SHP77 (cell line): ENCODE measurements around the gene PACS1.

Source experiments
- DNase-seq, 2 experiments: peaks; one replicate each; lab custom pipeline; 2025; lab: John Stamatoyannopoulos, UW

The PACS1 gene

DNA sequence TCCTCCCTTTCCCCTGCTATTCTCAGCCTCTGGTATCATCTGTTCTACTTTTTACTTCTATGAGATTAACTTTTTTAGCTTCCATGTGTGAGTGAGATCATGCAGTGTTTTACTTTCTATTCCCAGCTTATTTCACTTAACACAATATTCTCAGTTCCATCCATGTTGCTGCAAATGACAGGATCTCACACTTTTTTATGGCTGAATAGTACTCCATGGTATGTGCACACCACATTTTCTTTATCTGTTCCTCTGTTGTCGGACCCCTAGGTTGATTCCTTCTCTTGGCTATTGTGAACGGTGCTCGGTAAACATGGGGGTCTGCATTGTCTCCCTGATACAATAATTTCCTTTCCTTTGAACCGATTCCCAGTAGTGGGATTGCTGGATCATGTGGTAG lies 117.4 kb downstream of the PACS1 start:
- no peak for DNase-seq

DNA sequence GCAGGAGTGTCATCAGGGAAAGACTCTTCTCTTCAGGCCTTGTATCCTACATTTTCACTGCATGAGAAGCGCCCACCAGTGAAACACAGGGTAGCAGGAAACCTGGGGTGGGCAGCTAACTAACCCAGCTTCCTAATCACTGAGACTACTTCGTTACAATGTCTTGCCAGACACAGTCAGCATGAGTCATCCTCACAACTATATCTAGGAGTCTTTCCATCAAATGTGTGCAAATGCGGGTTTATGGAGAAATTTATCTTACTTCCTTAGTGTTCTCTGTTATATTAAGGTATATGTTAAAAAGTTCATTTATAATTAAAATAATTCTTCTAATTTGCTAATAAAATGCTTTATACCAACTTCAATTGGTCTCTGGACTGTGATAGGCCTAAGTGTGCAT lies 118.5 kb downstream of the PACS1 start:
- no peak for DNase-seq

DNA sequence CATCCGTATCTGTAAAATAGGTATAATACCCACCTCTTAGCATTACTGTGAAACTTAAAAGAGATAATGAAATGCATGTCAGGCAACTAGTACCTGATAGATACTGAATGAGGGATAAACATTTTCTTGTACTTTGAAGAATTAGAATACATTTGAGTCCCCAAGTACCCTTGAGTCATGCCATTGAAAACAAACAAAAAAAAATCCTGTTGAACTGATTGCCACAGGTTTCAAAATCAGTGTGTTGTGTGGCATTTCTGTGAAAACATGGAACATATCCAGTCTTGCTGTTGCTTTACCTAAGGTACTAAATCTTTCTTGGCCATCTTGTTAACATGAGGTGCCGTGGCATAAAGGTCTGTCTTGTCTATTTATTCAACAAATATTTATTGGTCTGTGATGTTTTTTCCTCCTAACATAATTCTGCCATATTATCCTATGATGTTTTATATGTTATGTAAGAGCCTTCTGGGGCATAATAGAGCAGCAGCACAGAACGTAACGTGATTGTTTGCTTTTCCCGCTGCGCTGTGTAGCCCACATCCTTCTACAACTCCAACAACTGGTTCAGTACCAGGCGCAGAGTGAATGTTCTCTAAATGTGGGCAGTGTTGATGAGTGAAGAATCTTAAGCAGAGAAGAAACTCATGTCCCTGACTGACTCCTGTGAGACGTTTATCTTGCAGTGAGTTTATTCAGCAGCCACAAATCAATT lies 119.1 kb downstream of the PACS1 start:
- DNase-seq, result no peak

DNA sequence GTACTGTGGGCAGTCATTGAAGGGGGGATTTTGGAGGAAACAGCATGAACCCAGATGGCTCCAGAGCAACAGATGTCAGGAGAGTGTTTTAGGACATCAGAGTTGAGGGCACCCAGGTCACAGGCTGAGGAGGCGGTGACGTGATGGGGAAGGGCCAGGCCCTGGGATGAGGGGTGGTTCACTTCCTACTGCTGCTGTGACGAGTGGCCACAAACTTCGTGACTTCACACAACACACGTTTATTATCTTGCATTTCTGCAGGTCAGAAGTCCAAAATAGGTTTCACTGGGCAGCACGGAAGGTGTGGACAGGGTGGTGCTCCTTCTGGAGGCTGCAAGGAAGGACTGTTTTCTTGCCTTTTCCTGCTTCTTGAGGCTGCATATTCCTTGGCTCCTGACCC lies 120.7 kb downstream of the PACS1 start:
- no peak for DNase-seq

DNA sequence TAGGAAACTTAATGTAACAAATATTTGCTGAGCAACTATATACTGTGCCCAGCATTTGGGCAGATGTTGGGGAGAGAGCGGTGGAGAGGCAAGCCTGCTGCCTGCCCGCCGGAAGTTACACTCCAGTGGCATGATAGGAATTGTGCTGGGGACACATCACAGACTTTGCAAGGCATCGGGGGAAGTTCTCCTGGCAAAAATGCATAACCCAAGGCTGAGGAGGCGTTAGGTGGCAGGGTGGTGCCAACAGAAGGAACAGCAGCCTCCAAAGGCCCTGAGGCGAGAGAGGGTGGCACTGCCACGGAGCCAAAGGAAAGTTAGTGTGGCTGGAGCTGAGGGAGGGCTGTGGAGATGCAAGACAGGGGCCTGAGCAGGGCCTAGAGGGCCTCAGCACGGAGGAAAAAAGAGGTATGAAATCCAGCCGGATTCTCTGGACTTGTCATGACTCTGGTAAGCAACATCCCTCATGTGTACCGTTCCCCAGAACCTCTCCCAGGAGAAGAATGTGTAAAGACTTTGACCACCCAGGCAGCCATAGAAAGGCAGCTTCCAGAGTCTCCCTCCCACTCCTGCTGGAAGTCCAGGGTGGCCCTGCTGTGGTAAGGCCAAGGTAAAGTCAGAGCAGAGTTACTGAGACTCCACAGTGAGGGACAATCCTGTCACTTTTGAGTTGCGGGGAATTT lies 122.2 kb downstream of the PACS1 start:
- peak in 1 of 2 experiments; percentile 61 for DNase-seq

DNA sequence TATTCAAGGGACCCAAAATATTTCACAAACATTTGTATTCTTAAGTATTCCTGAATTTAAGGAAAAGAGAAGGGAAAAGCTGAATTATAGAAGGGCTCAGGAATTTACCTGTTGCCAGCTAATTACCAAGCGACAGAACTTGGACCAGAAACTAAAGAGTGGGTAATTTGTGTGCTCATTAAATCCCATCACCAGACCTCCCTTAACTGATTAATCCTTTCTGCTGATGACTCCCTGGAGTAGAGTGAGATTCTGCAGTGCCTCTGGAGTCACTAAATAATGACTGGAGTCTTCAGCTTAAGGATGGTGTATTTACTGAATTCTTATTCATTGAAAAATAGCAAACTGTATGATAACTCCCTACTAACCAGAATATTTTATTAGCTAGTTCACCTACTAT lies 124.3 kb downstream of the PACS1 start:
- peak in 1 of 2 experiments; percentile 89 for DNase-seq

DNA sequence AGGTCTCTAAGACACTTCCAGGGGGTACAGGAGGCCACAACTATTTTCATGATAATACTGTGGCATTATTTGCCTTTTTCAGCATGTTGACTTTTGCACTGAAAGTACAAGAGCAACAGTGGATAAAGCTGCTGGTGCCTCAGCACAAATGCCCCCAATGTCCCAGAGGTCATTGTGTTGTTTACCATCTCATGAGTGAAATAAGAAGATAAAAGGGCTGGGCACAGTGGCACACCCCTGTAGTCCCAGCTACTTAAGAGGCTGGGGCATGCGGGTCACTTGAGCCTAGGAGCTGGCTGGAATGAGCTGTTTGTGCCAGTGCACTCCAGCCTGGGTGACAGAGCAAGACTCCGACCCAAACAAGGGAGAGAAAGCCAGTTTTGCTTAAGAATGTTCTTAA lies 125.8 kb downstream of the PACS1 start:
- DNase-seq, result peak; percentile 64 to 90

DNA sequence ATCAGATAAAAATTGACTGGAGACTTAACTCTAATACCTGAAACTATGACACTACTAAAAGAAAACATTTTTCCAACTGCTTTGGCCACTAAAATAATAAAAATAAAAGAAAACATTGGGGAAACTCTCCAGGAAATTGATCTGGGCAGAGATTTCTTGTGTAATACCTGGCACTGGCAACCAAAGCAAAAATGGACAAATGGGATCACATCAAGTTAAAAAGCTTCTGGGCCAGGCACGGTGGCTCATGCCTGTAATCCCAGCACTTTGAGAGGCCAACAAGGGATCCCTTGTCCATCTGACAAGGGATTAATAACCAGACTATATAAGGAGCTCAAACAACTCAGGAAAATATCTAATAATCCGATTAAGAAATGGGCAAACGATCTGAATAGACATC lies 133.8 kb downstream of the PACS1 start:
- DNase-seq, result no peak

DNA sequence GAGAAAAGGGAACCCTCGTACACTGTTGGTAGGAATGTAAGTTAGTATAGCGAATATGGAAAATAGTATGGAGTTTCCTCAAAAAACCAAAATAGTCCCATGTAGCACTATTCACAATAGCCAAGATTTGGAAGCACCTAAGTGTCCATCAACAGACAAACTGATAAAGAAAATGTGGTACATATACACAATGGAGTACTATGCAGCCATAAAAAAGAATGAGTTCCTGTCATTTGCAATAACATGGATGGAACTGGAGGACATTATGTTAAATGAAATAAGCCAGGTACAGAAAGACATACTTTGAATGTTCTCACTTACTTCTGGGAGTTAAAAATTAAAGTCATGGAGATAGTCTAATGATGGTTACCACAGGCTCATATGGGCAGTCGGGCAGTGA lies 134.3 kb downstream of the PACS1 start:
- no peak for DNase-seq

DNA sequence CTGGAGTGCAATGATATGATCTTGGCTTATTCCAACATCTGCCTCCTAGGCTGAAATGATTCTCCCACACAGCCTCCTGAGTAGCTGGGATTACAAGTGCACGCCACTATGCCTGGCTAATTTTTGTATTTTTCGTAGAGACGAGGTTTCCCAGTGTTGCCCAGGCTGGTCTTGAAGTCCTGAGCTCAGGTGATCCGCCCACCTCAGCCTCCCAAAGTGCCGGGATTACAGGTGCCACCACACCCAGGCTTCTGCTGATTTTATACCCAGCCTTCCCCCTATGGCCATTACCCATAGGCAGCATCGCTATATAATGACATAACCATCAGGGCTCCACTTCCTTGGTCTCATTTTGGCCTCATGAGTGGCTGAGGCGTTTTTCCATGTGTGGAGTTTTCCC lies 137.7 kb downstream of the PACS1 start:
- DNase-seq, result no peak

DNA sequence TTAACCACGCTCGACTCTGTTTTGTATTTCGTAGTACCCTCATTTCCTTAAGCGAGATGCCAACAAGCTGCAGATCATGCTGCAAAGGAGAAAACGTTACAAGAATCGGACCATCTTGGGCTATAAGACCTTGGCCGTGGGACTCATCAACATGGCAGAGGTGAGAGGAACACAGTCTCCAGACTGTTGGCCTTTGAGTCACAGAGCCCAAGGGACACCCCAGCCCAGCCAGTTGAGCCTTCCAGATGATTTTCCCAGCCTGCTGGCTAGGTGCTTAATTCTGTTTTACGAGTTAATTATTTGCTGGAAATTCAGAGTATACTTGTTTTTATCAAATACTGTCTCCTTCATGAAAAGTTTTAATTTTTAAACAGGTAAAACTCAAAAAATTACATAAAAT lies 141.0 kb downstream of the PACS1 start:
- DNase-seq, result no peak

DNA sequence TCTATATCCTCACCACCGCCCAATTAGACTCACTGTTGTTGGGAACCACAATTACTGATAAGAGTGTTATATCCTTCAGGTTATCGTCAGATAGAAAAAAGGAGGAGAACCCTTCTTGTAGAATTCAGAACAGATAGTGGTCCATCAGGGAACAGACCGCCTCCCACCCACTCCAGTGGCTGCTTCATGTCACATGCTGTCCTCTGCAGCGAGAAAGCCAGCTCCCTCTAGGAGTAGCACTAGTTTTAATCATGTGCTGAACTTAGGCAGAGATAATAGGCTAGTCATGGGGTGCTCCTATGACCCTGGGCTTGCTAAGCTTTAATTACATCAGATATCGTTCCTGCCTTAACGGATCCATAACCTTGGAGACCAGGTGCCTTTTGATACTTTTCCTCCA lies 146.8 kb downstream of the PACS1 start:
- no peak for DNase-seq

DNA sequence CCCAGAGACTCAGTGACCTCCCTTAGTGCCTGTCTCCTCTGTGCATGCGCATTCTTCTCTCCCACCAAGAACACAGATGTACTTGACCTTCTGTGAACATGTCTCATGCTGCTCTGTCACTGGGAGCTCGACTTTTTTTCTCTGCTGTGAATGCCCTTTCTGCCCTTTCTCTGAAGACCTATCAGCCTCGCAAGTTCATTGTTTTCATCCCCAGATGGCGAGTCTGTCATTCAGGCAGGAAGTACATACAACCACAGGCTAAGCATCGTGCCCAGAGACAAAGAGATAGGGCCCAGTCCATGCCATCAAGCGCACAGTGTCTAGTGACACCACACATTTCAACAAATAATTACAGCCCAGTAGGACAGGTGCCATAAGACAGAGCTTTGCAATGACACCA lies 148.0 kb downstream of the PACS1 start:
- no peak for DNase-seq

DNA sequence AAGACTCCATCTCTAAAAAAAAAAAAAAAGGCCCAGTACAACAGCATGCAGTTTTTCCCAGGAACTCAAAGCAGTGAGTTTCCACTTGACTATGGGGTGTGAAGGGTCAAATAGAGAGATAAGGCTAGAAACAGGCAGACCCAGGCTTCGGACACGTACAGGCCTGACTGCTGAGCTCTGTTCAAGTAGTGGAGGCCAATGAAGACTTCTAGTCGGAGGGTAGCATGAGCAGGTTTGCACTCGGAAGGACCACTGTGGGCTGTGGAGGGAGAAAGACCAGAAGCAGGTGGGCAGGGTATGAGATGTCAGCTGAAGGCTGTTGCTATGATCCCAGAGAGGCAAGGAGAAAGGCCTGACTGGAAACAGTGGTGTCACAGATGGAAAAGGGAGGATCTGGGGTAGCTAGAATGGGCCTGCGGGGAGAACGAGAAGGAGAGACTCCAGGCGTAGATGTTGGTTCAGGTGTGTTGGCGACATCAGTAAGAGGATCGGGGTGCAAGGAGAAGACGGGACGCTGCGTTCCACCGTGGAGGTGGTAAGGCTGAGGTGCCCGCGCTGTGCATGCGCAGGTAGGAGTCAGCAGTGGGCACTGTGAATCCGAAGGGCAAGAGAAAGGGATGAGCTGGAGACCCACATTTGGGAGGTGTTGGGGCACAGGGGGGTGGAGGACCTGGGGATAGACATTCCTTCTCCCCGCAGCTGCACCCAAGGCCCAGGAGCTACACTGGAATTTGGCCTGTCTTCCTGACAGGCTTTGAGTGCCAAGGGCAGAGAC lies 149.0 kb downstream of the PACS1 start:
- DNase-seq, result no peak

DNA sequence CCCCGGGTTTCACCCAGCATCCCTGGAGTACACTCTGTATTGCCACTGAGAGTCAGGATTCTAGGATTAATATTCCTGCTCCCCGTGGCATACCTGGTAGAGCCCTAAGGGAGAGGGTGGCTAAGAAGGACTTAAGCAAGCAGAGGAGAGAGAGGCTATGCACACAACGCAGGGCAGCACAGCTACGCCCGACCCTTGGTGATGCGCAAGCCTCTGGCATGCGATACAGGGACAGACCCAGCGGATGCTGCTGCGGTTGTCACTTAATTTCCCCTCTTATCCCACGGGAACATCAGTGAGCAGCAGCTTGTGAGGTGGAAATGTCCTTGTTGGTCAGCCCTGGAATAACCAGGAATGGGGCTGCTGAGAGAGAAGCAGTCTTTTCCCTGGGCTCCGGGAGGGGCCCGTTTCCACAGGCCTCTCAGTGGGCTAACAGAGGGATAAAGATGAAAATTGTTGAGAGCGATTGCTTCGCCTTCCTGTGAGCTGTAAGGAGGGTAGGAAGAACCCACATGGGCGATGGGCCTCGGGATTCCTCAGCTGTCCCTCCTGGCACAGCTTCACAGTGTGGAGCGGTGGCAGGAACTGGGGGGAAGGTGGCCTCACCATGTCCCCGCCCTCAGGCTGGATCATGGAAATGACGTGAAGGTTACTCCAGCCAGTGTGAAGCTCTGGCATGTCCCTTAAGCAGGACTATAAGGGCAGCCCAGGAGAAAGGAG lies 149.9 kb downstream of the PACS1 start:
- no peak for DNase-seq

DNA sequence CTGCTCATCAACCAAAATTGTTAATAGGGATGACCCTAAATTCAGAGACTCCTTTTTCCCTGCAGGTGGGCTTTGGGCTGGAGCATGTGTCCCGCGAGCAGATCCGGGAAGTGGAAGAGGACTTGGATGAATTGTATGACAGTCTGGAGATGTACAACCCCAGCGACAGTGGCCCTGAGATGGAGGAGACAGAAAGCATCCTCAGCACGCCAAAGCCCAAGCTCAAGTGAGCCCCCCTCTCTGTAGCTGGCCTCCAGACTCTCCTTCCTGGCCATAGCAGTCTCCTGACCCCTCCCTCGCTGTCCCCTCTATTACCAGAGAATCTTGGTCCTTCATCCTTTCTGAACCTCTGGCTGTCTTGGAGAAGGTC lies 150.5 kb downstream of the PACS1 start:
- DNase-seq, result no peak

DNA sequence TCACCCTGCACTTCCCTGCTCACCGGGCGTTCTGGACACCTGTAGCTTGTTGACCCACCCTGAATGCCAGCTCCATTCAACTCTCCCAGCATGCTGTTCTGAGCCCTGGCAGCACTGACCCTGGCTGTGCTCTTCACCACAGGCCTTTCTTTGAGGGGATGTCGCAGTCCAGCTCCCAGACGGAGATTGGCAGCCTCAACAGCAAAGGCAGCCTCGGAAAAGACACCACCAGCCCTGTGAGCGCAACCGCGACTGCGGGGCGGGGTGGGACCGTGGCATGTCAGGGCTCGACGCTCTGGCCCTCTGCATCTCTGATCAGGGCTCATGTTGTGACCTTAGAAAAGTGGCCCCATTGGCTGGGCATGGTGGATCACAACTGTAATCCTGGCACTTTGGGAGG lies 150.9 kb downstream of the PACS1 start:
- no peak for DNase-seq

DNA sequence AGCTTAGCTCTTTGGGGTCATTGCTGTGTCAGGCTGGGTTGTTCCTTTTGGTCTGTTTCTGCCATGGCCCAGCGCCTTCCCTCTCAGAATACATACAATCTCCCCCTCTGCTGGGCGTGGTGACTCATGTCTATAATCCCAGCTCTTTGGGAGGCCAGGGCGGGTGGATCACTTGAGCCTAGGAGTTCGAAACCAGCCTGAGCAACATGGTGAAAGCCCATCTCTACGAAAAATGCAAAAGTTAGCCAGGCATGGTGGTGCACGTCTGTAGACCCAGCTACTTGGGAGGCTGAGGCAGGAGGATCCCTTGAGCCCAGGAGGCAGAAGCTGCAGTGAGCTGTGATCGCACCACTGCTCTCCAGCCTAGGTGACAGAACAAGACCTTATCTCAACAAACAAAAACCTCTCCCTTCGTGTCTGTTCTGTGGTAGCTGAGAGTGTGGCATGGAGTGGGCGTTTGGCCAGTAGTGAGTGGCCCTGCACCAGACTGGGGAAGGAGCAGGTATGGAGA lies 151.7 kb downstream of the PACS1 start:
- no peak for DNase-seq

DNA sequence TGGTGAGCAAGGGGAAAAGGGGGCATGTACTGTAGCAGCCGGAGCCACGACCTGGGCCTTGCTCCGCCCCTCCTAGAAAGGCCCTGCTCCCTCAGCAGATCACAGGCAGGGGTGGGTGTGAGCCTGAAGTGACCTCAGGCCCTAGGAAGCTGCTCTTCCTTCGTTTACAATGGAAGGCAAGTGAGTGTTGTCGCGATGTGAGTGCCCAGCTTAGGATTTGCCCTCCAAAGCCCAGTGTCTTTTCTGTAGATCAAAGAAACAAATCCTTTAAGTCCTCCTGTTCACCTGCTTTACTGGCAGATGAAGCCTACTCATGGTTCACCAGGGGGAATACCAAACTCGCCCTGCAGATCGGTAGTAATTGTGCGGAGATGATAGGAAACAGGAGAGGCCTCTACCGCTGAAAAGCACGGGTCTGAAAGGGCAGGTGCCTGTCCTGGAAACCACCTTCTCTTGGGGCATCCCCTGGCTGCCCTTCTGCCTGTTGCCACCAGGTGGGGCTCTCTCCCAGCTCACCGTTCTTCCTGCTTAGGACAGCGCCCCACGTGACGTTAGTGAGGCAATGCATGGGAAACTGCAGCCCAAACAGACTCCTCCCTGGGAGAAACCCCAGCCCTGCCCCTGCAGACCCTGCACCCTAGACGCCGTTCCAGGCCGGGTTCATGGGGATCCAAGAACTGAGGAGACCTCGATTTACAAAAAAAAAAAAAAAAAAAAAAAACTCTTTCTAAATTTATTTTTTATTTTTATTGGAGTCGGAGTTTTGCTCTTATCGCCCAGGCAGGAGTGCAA lies 152.5 kb downstream of the PACS1 start:
- peak; percentile 97 for DNase-seq

DNA sequence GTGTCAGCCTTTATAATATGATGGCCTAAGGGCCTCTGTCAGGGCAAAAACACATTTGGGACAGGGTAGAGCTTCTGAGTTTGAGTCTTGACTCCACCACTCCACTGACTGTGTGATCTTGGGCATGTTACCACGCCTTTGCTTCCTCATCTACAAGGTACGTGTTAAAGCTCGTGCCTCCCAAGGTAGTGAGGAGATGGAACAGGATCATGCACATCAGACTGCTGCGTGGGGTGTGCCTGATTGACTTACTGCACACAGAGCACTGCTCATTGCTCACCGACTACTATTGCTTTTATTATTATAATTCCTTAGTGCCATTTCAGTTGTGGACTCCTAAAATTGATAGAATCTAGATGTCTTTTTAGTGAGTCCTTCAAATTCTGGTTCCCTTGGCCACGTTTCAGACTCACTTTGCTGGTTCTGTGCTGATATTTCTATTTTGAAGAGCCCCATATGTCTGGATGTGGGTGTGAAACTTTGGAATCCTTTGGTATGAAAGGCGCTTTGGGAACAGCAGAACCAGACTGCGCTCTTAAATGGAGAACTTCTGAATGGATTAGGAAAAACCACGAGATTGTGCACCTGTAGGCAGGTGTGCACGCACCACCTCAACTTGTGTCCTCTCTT lies 154.3 kb downstream of the PACS1 start:
- DNase-seq, result no peak

DNA sequence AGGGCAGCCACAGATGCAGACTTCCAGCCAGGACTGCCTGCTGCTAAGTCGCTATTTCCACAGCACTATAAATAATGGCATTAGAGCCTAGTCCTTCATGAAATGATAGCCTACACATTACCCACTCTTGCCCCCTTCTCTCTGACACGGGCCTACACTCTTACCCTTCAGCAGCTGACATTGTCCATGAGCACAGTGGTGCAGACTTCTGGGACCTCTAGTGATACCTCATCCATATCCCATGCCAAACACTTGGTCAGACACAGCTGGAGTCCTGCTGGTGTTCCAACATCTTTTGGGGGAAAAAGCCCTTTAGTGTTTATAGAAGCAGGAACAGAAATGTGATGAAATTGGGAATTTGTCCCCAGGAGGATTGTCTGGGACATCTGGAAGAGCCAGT lies 155.0 kb downstream of the PACS1 start:
- no peak for DNase-seq
